Measurements from ENCODE around the gene A2M.

A2M gene

DNA sequence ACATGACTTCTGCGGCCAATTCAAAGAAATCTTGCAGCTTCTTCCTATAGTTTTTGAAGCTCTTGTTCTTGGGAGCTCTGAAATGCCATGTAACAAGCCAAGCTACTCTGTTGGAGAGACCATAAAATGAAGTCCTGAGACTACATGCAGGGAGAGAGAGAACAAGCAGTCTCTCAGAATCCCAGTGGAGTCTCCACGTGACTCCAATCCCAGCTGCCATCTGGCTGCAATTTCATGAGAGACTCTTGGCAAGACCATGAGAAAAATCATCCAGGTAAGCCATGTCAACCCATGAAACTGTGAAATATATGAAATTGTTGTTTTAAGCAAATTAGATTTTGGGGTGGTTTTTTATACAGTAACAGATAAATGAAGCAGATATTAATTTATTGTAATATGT lies 72.0 kb downstream of the A2M start:
- Histone ChIP-seq H3K36me3 (ENCODE audit: control insufficient read depth, insufficient read depth, low read length) (no peaks in the 10 kb centered on the region), H3K27me3 (replicated peaks; ENCODE audit: control insufficient read depth, insufficient read depth, low read length, poor library complexity, severe bottlenecking) (no peaks in the 10 kb centered on the region), H3K27ac (ENCODE audit: insufficient read depth, low read length, poor library complexity, severe bottlenecking) (no peak overlapping the region), H3K4me3 (ENCODE audit: insufficient read depth, low read depth, low read length, poor library complexity, severe bottlenecking) (no peak overlapping the region), H3K4me1 (ENCODE audit: control insufficient read depth, insufficient read depth, low read length, poor library complexity, severe bottlenecking) (peaks cover 14% of the 10 kb centered on the region), H3K9me3 (ENCODE audit: control insufficient read depth, low read length) (no peaks in the 10 kb centered on the region)
- no peak for DNase-seq

DNA sequence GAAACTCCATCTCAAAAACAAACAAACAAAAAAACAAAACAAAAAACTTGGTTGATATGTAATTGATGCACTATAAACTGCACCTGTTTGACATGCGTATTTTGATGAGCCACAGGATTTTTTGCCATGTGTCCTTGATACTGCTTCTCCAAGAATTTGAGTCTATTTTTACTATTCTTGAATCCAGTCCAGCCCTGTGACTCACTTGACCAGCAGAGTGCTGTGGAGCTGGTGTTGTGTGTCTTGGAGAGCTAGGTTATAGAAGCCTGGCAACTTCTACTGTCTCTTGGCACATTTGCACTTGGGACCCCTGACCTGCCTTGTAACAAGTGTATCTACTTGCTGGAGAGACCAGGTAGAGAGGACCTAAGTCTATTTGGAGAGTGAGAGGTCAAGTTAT lies 74.4 kb downstream of the A2M start:
- H3K4me1 ChIP-seq (ENCODE audit: control insufficient read depth, insufficient read depth, low read length, poor library complexity, severe bottlenecking): peaks cover 21% of the 10 kb centered on the region
- H3K27ac ChIP-seq (ENCODE audit: insufficient read depth, low read length, poor library complexity, severe bottlenecking): no peak overlapping the region
- H3K9me3 ChIP-seq (ENCODE audit: control insufficient read depth, low read length): no peaks in the 10 kb centered on the region
- H3K4me3 ChIP-seq (ENCODE audit: insufficient read depth, low read depth, low read length, poor library complexity, severe bottlenecking): no peak overlapping the region
- no peaks in the 10 kb centered on the region for H3K27me3 ChIP-seq (replicated peaks; ENCODE audit: control insufficient read depth, insufficient read depth, low read length, poor library complexity, severe bottlenecking)
- H3K36me3 ChIP-seq (ENCODE audit: control insufficient read depth, insufficient read depth, low read length): no peaks in the 10 kb centered on the region
- no peak for DNase-seq

DNA sequence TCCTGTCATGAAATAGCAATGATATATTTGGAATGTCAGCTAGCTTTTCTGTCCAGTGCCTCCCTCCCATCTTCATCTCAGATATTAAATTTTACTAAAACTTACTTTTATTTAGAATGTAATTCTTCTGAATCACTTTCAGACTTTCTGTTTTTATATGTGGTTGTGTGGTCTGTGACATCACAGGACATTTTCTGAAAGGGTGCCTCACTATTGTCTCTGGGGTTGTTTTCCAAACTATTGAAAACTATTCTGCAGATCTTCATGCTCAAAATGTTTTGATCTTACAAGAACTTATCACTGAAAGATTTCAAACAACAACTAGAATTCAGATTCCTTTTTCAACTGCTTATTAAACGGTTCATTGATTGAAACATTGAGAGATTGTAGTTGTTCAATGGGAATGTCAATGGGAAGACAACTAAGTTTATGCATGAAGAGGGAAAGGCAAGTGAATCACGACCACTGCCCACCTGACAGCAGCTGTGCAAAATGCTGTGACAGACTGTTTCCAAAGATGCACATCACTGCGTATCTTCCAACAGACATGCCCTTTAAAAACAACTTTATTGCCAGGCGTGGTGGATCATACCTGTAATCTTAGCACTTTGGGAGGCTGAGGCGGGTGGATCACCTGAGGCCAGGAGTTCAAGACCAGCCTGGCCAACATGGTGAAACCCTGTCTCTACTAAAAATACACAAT lies 75.1 kb downstream of the A2M start:
- Histone ChIP-seq H3K27me3 (replicated peaks; ENCODE audit: control insufficient read depth, insufficient read depth, low read length, poor library complexity, severe bottlenecking) (no peaks in the 10 kb centered on the region), H3K4me3 (ENCODE audit: insufficient read depth, low read depth, low read length, poor library complexity, severe bottlenecking) (no peak overlapping the region), H3K9me3 (ENCODE audit: control insufficient read depth, low read length) (no peaks in the 10 kb centered on the region), H3K4me1 (ENCODE audit: control insufficient read depth, insufficient read depth, low read length, poor library complexity, severe bottlenecking) (peaks cover 21% of the 10 kb centered on the region), H3K36me3 (ENCODE audit: control insufficient read depth, insufficient read depth, low read length) (no peaks in the 10 kb centered on the region), H3K27ac (ENCODE audit: insufficient read depth, low read length, poor library complexity, severe bottlenecking) (peak overlapping the region; percentile 32)
- DNase-seq: no peak

DNA sequence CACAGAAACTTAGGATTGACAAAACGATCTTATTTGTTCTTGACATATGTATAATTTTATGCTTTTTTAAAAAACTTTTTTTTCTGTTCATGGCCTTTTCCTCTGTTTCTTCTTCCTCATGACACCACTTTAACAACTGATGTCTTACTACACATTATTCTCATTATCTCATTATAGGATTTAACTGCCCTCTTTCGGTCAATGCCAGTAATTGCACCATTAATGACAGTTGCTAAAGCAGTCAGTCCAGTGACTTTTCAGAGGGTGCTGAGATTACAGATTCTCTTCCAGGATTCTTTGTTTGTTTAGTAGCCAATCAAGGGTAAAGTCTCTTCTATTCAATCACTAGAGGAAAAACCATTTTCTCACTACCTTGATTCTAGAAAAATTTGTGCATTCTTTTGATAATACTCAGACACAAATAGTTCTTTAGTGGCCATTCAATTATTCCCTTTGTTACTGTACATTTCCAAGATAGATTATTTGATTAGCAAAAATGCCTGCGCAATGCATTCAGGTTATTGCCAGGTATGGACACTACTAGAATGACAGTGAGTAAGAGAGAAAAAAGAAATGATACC lies 76.2 kb downstream of the A2M start:
- Histone ChIP-seq H3K4me3 (ENCODE audit: insufficient read depth, low read depth, low read length, poor library complexity, severe bottlenecking) (no peak overlapping the region), H3K27me3 (replicated peaks; ENCODE audit: control insufficient read depth, insufficient read depth, low read length, poor library complexity, severe bottlenecking) (no peaks in the 10 kb centered on the region), H3K36me3 (ENCODE audit: control insufficient read depth, insufficient read depth, low read length) (no peaks in the 10 kb centered on the region), H3K9me3 (ENCODE audit: control insufficient read depth, low read length) (no peaks in the 10 kb centered on the region), H3K4me1 (ENCODE audit: control insufficient read depth, insufficient read depth, low read length, poor library complexity, severe bottlenecking) (peaks cover 21% of the 10 kb centered on the region), H3K27ac (ENCODE audit: insufficient read depth, low read length, poor library complexity, severe bottlenecking) (peak overlapping the region; percentile 44)
- no peak for DNase-seq

DNA sequence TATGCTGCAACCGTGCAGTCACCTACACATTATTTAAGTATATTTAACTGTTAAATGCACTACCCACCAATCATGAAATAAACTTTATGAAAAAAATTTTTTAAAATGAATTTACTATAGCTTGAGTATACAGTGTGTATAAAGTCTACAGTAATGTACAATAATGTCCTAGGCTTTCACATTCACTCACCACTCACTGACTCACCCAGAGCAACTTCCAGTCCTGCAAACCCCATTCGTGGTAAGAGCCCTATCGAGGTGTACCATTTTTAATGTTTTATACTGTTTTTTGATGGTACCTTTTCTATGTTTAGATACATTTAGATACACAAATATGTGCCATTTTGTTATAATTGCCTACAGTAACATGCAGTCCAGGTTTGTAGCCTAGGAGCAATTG lies 78.3 kb downstream of the A2M start:
- Histone ChIP-seq H3K36me3 (ENCODE audit: control insufficient read depth, insufficient read depth, low read length) (no peaks in the 10 kb centered on the region), H3K9me3 (ENCODE audit: control insufficient read depth, low read length) (no peaks in the 10 kb centered on the region), H3K27me3 (replicated peaks; ENCODE audit: control insufficient read depth, insufficient read depth, low read length, poor library complexity, severe bottlenecking) (no peaks in the 10 kb centered on the region), H3K4me3 (ENCODE audit: insufficient read depth, low read depth, low read length, poor library complexity, severe bottlenecking) (no peak overlapping the region), H3K27ac (ENCODE audit: insufficient read depth, low read length, poor library complexity, severe bottlenecking) (no peak overlapping the region), H3K4me1 (ENCODE audit: control insufficient read depth, insufficient read depth, low read length, poor library complexity, severe bottlenecking) (peaks cover 21% of the 10 kb centered on the region)
- DNase-seq: no peak

DNA sequence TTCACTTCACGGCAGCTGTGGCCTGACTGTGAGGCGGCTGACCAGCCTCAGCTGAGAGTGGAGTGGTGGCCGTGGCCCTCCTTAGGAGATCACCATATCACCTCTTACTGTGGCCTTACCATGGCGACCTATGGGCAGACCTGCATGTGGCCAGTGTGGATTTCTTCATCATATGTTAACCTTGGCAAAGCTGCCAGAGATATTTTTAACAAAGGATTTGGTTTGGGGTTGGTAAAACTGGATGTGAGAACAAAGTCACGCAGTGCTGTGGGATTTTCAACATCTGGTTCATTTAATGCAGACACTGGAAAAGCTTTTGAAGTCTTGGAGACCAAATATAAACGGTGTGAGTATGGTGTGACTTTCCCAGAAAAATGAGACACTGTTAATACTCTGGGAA lies 79.5 kb downstream of the A2M start:
- Histone ChIP-seq H3K4me1 (ENCODE audit: control insufficient read depth, insufficient read depth, low read length, poor library complexity, severe bottlenecking) (peaks cover 25% of the 10 kb centered on the region), H3K36me3 (ENCODE audit: control insufficient read depth, insufficient read depth, low read length) (no peaks in the 10 kb centered on the region), H3K27ac (ENCODE audit: insufficient read depth, low read length, poor library complexity, severe bottlenecking) (no peak overlapping the region), H3K27me3 (replicated peaks; ENCODE audit: control insufficient read depth, insufficient read depth, low read length, poor library complexity, severe bottlenecking) (no peaks in the 10 kb centered on the region), H3K9me3 (ENCODE audit: control insufficient read depth, low read length) (no peaks in the 10 kb centered on the region), H3K4me3 (ENCODE audit: insufficient read depth, low read depth, low read length, poor library complexity, severe bottlenecking) (no peak overlapping the region)
- DNase-seq: no peak

DNA sequence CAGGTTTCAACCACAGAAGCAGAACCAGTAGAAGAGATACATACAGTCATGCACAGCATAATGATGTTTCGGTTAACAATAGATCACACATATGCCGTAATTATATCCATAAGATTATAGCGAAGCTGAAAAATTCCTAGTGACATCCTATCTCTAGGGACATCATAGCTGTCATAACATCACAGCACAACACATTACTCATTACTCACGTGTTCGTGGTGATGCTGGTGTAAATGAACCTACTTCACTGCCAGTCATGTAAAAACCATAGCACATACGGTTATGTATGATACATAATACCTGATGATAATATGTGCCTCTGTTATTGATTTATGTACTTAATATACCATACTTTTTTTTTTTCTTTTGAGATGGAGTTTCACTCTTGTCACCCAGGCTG lies 81.6 kb downstream of the A2M start:
- H3K27me3 ChIP-seq (replicated peaks; ENCODE audit: control insufficient read depth, insufficient read depth, low read length, poor library complexity, severe bottlenecking): no peaks in the 10 kb centered on the region
- H3K4me3 ChIP-seq (ENCODE audit: insufficient read depth, low read depth, low read length, poor library complexity, severe bottlenecking): no peak overlapping the region
- peaks cover 33% of the 10 kb centered on the region for H3K4me1 ChIP-seq (ENCODE audit: control insufficient read depth, insufficient read depth, low read length, poor library complexity, severe bottlenecking)
- no peak for DNase-seq
- H3K9me3 ChIP-seq (ENCODE audit: control insufficient read depth, low read length): no peaks in the 10 kb centered on the region
- no peak overlapping the region for H3K27ac ChIP-seq (ENCODE audit: insufficient read depth, low read length, poor library complexity, severe bottlenecking)
- H3K36me3 ChIP-seq (ENCODE audit: control insufficient read depth, insufficient read depth, low read length): no peaks in the 10 kb centered on the region

DNA sequence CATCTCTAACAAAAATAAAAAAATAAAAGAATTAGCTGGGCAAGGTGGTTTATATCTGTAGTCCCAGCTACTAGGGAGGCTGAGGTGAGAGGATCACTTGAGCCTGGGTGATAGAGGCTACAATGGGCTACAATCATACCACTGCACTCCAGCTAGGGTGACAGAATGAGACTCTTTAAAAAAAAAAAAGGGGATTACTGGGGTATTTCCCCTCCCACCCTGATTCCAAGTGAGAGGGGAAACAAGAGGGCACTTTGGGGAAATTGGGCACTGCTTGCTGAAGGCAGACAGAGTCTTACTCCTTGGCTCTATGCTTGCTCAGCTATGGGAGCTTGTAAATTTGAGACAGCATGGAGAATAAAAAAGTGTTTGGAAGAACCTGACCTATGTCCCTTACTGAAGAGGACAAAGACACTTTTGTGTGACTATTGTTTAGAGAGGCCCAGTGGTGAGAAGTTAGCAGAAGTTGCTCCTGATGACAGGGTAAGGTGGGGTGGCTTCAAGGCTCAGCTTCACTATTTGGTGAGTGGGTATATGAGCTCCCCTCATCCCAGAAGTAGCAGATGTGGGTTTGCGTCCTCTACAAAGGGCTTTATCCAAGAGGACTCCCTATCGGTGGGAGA lies 82.3 kb downstream of the A2M start:
- DNase-seq: no peak
- no peaks in the 10 kb centered on the region for H3K36me3 ChIP-seq (ENCODE audit: control insufficient read depth, insufficient read depth, low read length)
- H3K27ac ChIP-seq (ENCODE audit: insufficient read depth, low read length, poor library complexity, severe bottlenecking): no peak overlapping the region
- H3K27me3 ChIP-seq (replicated peaks; ENCODE audit: control insufficient read depth, insufficient read depth, low read length, poor library complexity, severe bottlenecking): no peaks in the 10 kb centered on the region
- no peak overlapping the region for H3K4me3 ChIP-seq (ENCODE audit: insufficient read depth, low read depth, low read length, poor library complexity, severe bottlenecking)
- peaks cover 26% of the 10 kb centered on the region for H3K4me1 ChIP-seq (ENCODE audit: control insufficient read depth, insufficient read depth, low read length, poor library complexity, severe bottlenecking)
- H3K9me3 ChIP-seq (ENCODE audit: control insufficient read depth, low read length): no peaks in the 10 kb centered on the region

DNA sequence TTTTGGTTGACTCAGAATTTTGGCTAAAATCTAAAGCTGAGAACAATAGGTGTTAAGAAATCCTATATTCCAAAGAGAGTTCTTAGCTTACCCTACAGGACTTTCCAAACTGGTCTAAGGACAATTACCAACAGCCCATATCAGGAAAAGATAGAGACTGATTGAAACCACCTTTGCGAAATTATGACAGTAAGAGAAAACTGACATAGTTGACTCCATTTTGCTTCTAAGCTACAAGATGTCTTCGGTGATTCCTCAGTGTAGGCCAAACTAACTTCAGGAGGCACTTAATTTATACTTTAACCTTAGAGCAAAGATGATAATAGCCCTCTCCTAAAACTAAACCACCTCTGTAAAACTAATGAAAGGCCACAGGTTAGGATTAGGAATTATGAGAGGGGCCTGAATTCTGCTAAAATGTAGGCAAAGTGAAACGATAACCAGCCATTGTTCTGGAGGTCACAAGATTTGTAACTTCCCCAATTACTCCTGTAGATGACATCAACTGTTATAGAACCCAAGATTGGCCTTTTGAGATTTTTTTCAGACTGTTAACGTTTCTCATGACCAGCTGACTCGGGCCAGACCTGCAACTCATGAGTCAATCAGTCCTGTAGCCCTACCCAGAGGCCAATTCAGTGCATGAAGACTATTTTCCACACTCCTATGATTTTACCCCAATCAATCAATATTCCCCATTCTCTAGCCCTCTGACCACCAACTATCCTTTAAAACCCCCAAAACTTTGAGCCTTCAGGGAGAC lies 83.3 kb downstream of the A2M start:
- H3K4me1 ChIP-seq (ENCODE audit: control insufficient read depth, insufficient read depth, low read length, poor library complexity, severe bottlenecking): peaks cover 21% of the 10 kb centered on the region
- no peaks in the 10 kb centered on the region for H3K9me3 ChIP-seq (ENCODE audit: control insufficient read depth, low read length)
- no peak for DNase-seq
- no peaks in the 10 kb centered on the region for H3K36me3 ChIP-seq (ENCODE audit: control insufficient read depth, insufficient read depth, low read length)
- H3K27ac ChIP-seq (ENCODE audit: insufficient read depth, low read length, poor library complexity, severe bottlenecking): no peak overlapping the region
- no peaks in the 10 kb centered on the region for H3K27me3 ChIP-seq (replicated peaks; ENCODE audit: control insufficient read depth, insufficient read depth, low read length, poor library complexity, severe bottlenecking)
- H3K4me3 ChIP-seq (ENCODE audit: insufficient read depth, low read depth, low read length, poor library complexity, severe bottlenecking): no peak overlapping the region

DNA sequence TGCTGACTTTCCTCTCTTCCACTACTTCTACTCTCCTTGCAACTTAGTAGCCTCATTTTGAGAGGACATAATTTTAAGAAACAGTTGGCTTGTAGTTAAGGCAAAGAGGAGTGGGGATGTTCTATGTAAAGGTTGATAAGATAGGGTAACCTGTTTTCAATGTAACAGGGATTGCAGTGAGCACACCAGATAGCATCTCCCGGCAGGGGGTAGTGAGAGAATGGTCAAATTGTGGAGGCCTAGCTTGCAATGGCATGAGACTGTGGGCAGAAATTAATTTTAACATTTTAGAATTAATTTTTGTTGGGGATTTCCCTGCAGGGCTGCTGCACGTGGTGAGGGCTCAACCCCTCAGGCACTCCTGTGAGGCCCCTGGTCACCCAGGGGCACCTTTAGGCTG lies 84.9 kb downstream of the A2M start:
- Histone ChIP-seq H3K4me1 (ENCODE audit: control insufficient read depth, insufficient read depth, low read length, poor library complexity, severe bottlenecking) (peaks cover 36% of the 10 kb centered on the region), H3K9me3 (ENCODE audit: control insufficient read depth, low read length) (no peaks in the 10 kb centered on the region), H3K27me3 (replicated peaks; ENCODE audit: control insufficient read depth, insufficient read depth, low read length, poor library complexity, severe bottlenecking) (no peaks in the 10 kb centered on the region), H3K36me3 (ENCODE audit: control insufficient read depth, insufficient read depth, low read length) (no peaks in the 10 kb centered on the region), H3K4me3 (ENCODE audit: insufficient read depth, low read depth, low read length, poor library complexity, severe bottlenecking) (no peak overlapping the region), H3K27ac (ENCODE audit: insufficient read depth, low read length, poor library complexity, severe bottlenecking) (no peak overlapping the region)
- no peak for DNase-seq
